ES-I3 (cell line): ENCODE data around the gene AKNA.

Experiments used
- H3K36me3 ChIP-seq: 2 replicates; pipeline ENCODE4 v1.6.1; 2013; ENCODE audit warnings: mild to moderate bottlenecking, low read length, control low read depth, moderate library complexity; ENCODE audit not compliant: insufficient read depth
- H3K4me1 ChIP-seq: 2 replicates; pipeline ENCODE4 v1.6.1; 2013; ENCODE audit warnings: mild to moderate bottlenecking, control low read depth, low read length; ENCODE audit not compliant: insufficient read depth
- H3K9ac ChIP-seq: 2 replicates; pipeline ENCODE4 v1.6.1; 2013; ENCODE audit warnings: low read depth, mild to moderate bottlenecking, low read length, moderate library complexity
- H3K9me3 ChIP-seq: 2 replicates; pipeline ENCODE4 v1.6.1; 2013; ENCODE audit warnings: mild to moderate bottlenecking, low read length, moderate library complexity; ENCODE audit not compliant: control insufficient read depth, insufficient read depth

The AKNA gene

DNA sequence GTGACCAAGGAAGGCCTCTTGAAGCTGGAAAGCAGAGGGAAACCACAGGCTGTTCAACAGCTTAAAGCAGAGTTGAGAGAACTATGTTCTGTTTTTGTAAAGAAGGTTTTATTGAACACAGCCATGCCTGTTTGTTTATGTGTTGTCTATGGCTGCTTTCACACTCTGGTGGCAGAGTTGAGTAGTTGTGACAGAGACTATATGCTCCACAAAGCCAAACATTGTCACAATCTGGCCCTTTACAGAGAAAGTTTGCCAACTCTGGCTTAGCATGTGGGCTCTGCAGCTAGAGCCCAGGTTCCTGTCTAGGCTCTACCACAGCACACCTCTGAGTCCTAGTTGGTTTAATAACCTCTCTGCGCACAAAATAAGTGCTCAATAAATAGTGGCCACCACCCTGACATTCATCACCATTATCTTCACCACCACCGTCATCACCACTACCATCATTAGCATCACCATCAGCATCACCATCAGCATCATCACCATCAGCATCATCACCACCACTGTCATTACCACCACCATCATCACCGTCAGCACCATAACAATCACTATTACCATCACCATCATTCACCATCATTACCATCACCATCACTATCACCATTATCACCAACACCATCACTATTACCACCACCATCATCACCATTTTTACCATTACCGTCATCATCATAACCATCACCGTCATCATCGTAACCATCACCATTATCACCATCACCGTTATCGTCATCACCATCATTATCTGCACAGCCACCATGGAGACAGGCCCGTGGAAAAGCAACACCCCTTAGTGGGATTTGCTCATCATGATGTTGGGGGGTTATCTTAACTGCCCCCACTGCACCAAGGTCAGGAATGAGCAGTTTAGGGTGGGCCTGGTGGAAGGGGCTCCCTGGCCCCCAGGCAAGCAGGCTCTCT is 18.3 kb downstream of the AKNA start:
- Histone ChIP-seq H3K36me3 (peaks cover 9% of the 10 kb centered on the region), H3K9me3 (no peaks in the 10 kb centered on the region), H3K4me1 (peaks cover 50% of the 10 kb centered on the region), H3K9ac (no peak overlapping the region; the same call in 1 of the 2 replicates)

DNA sequence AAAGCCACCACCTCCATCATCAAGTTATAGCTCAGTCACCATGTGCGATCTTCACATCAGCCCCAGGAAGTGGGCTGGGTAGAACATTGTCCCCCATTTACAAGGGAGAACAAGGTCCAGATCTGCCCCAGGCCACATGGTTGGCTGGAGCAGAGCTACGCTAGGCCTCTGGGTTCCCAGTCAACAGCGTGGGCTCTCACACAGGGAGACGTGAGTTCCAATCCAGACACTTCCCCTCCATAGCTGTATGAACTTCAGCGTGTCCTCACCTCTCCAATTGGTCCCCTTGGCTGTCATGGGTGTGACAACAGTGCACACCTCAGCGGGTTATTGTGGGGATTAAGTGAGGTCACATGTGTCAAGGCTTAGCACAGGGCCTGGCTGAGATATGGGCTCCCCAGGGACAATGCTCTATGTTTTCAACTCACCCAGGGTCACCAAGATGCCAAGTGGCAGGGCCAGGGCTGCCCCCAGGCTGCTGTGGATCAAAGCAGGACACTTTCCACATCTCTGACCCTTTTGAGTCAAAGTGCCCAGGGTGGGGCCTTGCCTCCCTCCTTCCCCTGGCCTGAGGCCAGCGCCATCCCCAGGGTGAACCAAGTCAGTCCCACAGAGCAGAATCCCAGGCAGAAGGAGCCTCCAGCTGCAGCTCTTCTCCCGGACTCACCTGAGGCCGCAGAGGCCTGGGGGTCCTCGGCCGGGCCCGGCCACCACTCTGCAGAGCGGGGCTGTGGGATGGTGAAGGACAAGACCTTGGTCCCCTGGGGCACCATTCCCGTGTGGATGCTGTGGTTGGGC is 19.8 kb downstream of the AKNA start:
- Histone ChIP-seq H3K9me3 (no peaks in the 10 kb centered on the region), H3K36me3 (peaks cover 16% of the 10 kb centered on the region), H3K4me1 (peaks cover 40% of the 10 kb centered on the region), H3K9ac (no peak overlapping the region)

DNA sequence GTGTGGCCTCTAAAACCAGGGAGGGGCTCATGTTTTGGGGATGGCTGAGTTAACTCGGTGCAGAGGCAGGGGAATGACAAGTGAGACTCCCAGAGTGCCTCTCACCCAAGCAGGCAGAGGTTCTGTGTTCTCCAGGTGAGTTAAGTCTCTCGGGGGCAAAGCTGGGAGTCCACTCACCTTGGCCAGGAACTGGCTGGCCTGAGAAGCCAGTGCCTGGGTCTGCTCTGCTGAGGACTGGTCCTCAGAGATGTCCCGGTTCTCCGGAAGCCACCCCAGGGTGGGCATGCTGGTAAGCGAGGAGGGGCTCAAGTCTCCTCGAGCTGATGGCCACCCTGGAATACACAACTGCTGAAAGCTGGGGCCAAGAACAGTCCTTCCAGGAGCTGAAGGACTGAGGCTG is 20.4 kb downstream of the AKNA start:
- Histone ChIP-seq H3K9ac (no peak overlapping the region), H3K36me3 (peaks cover 16% of the 10 kb centered on the region), H3K4me1 (peaks cover 37% of the 10 kb centered on the region), H3K9me3 (no peaks in the 10 kb centered on the region)

DNA sequence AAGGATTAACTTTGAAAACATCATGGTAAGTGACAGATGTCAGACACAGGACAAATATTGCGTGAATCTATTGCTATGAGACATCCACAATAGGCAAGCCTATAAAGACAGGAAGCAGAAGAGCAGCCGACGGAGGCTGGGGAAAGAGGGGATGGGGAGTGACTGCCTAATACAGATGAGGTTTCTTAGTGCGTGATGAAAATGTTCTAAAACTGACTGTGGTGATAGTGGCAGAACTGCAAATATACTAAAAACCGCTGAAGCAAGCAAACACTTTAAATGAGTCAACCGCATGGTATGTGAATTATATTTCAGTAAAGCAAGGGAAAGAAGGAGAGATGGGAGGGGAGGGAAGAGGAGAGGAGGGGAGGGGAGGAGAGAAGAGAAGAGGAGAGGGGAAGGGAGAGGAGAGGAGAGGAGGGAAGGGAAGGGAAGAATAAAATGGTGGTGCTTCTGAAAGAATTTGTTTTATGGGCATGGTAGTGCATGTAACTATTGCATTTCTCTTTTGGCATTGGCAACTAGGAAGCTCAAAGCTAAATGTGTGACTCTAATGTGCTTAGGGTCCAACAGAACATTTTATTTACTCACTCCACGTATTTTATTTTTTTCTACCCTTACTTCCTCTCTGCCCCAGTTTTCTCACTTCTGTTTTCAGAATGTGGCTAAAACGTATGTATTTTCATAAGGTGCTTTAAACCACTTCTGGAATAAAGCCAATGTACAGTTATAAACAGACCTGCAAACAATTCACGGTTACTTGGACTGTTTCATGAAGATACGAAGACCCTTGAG is 21.3 kb downstream of the AKNA start:
- Histone ChIP-seq H3K9me3 (no peaks in the 10 kb centered on the region), H3K36me3 (peaks cover 19% of the 10 kb centered on the region), H3K4me1 (peaks cover 28% of the 10 kb centered on the region), H3K9ac (no peak overlapping the region)

DNA sequence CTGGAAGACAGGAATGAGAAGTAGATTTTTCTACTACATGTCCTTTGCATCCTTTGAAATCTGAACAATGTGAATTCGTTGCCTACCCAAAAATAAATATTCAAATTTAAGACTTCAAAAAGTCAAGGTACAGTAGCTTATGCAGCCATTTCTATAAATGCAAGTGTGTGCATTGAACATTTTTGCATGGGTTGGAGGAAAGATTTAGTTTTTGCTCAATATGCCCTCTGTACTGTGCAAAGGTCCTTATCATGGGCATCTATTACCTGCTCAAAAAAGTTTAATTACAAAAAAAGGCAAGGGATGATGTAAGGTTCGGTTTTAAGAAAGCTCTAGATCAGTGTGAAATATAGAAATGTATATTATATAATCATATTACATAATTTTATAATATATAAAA is 22.6 kb downstream of the AKNA start:
- peaks cover 17% of the 10 kb centered on the region for H3K4me1 ChIP-seq
- H3K9me3 ChIP-seq: no peaks in the 10 kb centered on the region
- no peak overlapping the region for H3K9ac ChIP-seq
- peaks cover 32% of the 10 kb centered on the region for H3K36me3 ChIP-seq

DNA sequence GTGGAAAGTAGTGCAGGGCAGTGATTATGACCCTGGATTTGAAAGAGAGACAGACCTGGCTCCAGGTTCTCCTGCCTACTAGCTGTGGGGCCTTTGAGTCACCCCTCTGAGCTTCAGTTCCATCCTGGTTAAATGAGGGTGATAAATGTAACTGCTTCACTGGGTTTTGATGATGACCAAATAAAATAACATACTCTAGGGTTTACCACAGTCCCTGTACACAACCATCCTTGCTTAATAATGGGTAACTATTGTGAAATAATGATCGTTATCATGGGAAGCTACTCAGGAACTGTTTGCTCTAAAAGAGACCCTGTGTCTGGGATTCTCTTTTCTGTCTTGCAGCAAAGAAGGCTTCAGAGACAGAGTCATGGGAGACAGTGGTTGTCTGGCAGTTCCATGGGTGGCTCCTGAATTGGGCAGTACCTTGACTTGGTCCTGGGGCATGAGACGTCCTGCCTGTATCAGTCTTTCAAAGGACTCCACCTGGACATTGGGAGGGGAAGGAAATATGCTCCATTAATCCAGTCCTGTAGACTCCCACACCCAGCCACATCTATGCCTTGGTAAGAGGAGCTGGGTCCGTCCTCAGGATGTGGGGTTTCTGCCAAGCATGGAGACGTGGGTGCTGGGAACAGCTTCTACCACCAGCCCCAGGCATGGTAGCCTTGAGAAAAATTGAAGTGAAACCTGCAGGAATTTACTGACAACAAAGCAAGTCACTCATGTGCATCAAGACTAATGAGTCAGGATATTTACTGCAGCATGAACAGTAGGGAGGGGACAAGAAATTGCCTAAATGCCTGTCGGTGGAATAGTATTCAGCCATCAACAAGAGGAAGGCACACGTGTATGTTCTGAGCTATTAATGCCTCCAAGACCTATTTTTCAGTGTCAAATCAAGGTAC is 23.4 kb downstream of the AKNA start:
- Histone ChIP-seq H3K9me3 (no peaks in the 10 kb centered on the region), H3K9ac (no peak overlapping the region), H3K36me3 (peaks cover 35% of the 10 kb centered on the region), H3K4me1 (peaks cover 9% of the 10 kb centered on the region)

DNA sequence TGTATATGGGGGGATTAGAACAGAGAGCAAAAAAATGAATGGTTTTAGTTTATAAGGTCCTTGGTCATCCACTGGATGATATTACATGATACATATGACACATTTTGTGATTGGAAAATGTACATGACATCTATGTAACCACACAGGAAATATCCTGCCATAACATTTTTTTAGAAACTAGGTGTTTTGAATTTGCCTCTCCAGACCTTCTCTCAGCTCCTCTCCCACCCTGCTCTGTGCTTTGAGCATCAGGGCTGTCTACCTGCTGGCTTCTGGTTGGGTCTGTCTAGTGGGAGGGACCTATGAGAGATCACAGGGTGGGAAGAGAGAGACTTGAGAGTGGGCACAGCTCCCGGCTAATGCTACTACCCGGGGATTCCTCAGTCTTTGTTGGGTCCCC is 24.4 kb downstream of the AKNA start:
- Histone ChIP-seq H3K9ac (no peak overlapping the region), H3K4me1 (peaks cover 5% of the 10 kb centered on the region; the same call in 1 of the 2 replicates)

DNA sequence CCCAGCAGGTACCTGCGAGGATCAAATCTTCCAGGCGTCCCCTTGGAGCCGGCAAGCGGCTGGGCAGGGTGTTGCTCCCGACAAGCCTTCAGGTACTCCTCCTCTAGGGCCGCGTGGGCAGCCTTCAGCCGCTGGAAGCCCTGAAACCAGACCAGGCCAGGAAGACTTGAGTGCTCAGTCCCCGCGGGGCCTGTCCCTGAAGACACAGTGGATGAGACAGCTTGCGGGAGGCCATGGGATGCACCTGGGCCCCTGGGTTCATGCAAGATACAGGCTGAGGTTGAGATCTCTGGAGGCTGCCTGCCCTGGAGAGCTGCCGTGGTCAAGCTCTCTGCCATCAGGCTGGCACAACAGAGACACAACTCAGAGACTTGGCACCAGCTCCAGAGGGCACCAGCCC is 25.4 kb downstream of the AKNA start:
- Histone ChIP-seq H3K9me3 (no peaks in the 10 kb centered on the region), H3K9ac (no peak overlapping the region), H3K36me3 (peaks cover 37% of the 10 kb centered on the region), H3K4me1 (peaks cover 5% of the 10 kb centered on the region; the same call in 1 of the 2 replicates)

More for the DNA sequence above, 24.4 kb downstream of the AKNA start:
- peaks cover 37% of the 10 kb centered on the region for H3K36me3 ChIP-seq
- H3K9me3 ChIP-seq: no peaks in the 10 kb centered on the region

DNA sequence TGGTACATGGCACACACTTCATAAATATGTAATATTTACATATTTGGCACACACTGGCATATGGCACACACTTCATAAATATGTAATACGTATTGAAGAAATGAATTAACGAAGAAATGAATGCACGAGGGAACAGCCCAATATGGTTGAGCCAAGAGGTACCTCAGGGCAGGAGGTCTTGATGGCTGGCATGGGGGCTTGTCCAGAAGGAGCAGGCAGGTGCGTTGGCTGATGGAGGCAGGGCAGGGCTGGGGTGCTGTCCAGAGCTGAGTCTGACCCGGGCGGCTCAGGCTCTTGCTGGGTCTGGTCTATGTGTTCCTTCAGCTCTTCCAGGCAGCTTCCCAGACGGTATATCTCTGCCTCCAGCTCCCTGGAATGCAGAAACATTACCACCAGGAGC is 26.2 kb downstream of the AKNA start:
- Histone ChIP-seq H3K4me1 (no peaks in the 10 kb centered on the region), H3K9ac (no peak overlapping the region), H3K36me3 (peaks cover 41% of the 10 kb centered on the region), H3K9me3 (no peaks in the 10 kb centered on the region)

DNA sequence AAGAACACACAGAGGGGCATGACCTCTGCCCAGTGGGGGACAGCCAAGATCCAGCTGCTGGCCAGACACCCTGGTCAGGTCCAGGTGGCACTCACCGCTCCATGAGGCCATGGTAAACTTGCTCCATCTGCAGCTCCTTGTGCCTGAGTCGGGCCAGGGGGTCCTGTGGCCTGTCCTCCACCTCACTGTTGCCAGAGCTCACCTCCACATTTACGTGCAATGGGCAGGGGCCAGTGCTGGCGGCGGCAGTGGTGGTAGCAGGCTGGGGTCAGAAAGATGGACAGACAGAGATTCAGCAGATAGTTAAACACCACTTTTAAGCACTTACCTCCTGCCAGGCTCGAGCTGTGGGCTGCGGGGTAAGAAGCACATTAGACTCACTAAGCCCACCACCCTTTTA is 28.0 kb downstream of the AKNA start:
- no peak overlapping the region for H3K9ac ChIP-seq
- no peaks in the 10 kb centered on the region for H3K9me3 ChIP-seq
- peaks cover 52% of the 10 kb centered on the region for H3K36me3 ChIP-seq
- H3K4me1 ChIP-seq: no peaks in the 10 kb centered on the region

DNA sequence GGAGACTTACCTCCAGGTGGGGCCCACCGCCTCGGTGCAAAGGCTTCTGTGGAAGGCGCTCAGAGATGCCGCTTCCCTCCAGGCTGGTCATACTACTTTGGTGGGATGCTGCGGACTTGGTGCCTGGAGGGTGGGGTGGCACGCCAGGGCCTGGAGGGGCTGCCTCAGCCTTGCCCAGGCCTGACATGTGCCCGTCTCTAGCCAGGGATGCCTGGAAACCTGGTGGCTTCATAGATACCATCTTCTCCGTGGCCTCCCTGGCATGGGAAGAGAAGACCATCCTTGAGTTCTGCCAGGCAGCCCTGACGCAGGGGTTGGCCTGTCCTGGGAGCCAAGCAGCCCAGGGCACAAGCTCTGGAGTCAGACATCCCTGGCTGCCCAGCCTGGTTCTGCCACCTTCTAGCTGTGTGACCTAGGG is 29.9 kb downstream of the AKNA start:
- H3K36me3 ChIP-seq: peaks cover 42% of the 10 kb centered on the region
- no peaks in the 10 kb centered on the region for H3K9me3 ChIP-seq
- H3K9ac ChIP-seq: no peak overlapping the region
- no peaks in the 10 kb centered on the region for H3K4me1 ChIP-seq

DNA sequence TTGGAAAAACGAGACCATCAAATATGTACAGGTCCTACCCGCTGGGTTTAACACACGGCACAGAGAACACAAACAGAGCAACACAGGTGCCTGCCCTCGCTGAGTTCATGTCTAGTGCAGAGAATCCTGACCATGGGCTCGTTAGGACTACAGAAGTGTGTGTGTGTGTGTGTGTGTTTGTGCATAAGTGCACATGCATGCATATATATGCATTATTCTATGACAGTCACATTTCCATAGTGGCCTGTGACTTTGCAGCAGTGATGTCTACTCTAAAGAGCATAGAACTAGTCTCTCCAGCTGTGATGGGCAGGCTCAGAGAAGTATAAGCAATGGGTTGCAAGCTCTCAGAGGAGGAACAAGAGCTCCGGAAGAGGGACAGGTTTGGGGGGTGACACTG is 30.4 kb downstream of the AKNA start:
- Histone ChIP-seq H3K36me3 (peaks cover 42% of the 10 kb centered on the region), H3K9me3 (no peaks in the 10 kb centered on the region), H3K9ac (no peak overlapping the region), H3K4me1 (no peaks in the 10 kb centered on the region)

DNA sequence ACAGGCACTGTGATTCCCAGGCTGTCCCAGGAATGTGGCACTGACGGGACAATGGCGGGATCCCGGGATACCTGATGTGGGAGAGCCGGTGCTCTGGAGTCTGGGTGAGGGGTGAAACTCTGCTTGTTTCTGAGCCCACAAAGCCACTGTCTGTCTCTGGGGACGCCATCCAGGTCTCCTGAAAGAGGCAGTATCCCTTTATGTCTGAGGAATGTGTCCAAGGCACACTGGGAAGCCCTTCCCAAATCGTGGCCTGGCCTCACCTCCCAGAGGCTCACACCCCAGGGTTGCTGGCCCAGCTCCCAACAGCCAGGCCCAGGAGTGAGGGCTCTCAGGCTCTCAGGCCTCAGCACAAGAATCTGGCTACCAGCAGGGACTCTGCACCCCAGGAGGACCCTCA is 31.0 kb downstream of the AKNA start:
- H3K4me1 ChIP-seq: no peaks in the 10 kb centered on the region
- H3K36me3 ChIP-seq: peaks cover 42% of the 10 kb centered on the region
- no peaks in the 10 kb centered on the region for H3K9me3 ChIP-seq
- H3K9ac ChIP-seq: no peak overlapping the region
